Endothelial cell of umbilical vein (primary cell): Measurements from ENCODE around the gene C8G.

Source experiments
- EZH2 ChIP-seq: IDR thresholded peaks from 2 replicates; pipeline ENCODE4 v1.6.1; 2012; ENCODE audit warnings: borderline replicate concordance, low read depth, mild to moderate bottlenecking, moderate library complexity, low read length, inconsistent platforms; ENCODE audit not compliant: severe bottlenecking
- FOS ChIP-seq: IDR thresholded peaks from 2 replicates; pipeline ENCODE4 v1.6.1; 2011; ENCODE audit warnings: mild to moderate bottlenecking, low read length, moderate library complexity, borderline replicate concordance; ENCODE audit not compliant: insufficient read depth
- GATA2 ChIP-seq: IDR thresholded peaks from 2 replicates; pipeline ENCODE4 v1.7.0; 2011; ENCODE audit warnings: low read depth, mild to moderate bottlenecking, moderate library complexity, mixed read lengths, low read length; ENCODE audit not compliant: insufficient read length, insufficient read depth
- JUN ChIP-seq: IDR thresholded peaks from 2 replicates; pipeline ENCODE4 v1.6.1; 2011; ENCODE audit warnings: borderline replicate concordance, low read depth; ENCODE audit not compliant: insufficient read length, insufficient read depth
- MYC ChIP-seq: IDR thresholded peaks from one replicate; pipeline ENCODE4 v1.6.1; 2011; ENCODE audit warnings: mild to moderate bottlenecking, low read depth, low read length
- POLR2A ChIP-seq: IDR thresholded peaks from 2 replicates; pipeline ENCODE4 v1.6.1; 2012; ENCODE audit warnings: low read depth, mild to moderate bottlenecking, control low read depth, low read length
- POLR2AphosphoS5 ChIP-seq: IDR thresholded peaks from 2 replicates; pipeline ENCODE4 v1.6.1; 2012; ENCODE audit warnings: low read depth, mild to moderate bottlenecking, control low read depth, low read length, moderate library complexity; ENCODE audit not compliant: insufficient read depth
- TF ChIP-seq, protein P1 (sequence below), 2 donors: IDR thresholded peaks; 1 replicate in 1 of 2; 2 replicates in 1 of 2; pipeline ENCODE4 v1.5.1; 2011; ENCODE audit warnings: low read length in 2 of 2, mild to moderate bottlenecking in 2 of 2, moderate library complexity in 2 of 2, control low read depth in 1 of 2, inconsistent platforms in 1 of 2, low read depth in 1 of 2; ENCODE audit not compliant: insufficient read depth in 1 of 2; ENCODE audit errors: extremely low read depth in 1 of 2
- TF ChIP-seq, protein P2 (sequence below): IDR thresholded peaks from 2 replicates; pipeline ENCODE4 v1.6.1; 2011; ENCODE audit not compliant: insufficient read depth, insufficient read length

DNA sequence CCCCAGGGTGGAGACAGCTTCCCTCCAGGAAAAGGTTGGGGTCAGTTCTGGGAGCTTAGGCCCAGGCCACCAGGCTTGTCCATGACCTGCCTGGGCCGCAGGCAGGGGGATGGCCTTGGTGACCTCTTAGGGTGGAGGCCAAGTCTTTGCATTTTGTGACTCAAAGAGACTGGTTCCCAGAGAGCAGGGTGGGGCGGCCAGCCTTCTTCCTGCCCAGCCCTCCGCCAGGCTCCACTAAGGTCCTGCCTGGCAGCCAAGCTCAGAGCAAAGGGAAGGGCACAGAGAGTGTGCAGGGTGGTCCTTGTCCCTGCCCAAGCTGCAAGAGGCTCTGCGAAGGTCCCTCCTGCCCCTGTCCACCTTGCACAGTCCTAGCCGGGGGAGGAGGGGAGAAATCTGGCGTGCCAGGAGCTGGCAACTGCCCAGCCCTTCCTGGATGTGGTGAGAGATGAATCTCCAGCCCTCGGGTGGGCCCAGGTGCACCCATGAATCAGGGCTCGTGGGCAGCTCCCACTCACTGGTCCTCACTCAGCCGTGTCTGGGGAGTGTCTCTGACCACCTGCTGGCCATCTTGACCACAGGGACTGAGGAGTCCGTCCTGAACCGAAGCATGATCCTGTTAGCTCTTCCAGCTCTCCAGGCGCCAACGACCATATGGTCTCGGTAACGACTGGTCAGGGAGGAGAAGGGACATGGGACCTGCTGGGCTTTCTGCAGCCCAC, 29.9 kb downstream of the C8G start:
- no peak for TF ChIP-seq POLR2A
- TF ChIP-seq, protein P1, sequence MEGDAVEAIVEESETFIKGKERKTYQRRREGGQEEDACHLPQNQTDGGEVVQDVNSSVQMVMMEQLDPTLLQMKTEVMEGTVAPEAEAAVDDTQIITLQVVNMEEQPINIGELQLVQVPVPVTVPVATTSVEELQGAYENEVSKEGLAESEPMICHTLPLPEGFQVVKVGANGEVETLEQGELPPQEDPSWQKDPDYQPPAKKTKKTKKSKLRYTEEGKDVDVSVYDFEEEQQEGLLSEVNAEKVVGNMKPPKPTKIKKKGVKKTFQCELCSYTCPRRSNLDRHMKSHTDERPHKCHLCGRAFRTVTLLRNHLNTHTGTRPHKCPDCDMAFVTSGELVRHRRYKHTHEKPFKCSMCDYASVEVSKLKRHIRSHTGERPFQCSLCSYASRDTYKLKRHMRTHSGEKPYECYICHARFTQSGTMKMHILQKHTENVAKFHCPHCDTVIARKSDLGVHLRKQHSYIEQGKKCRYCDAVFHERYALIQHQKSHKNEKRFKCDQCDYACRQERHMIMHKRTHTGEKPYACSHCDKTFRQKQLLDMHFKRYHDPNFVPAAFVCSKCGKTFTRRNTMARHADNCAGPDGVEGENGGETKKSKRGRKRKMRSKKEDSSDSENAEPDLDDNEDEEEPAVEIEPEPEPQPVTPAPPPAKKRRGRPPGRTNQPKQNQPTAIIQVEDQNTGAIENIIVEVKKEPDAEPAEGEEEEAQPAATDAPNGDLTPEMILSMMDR (IDR thresholded peaks at IDR 0.05; ENCODE audit: extremely low read depth in 1 of 2, insufficient read depth in 1 of 2, low read depth in 1 of 2, low read length in 2 of 2) = no peak
- TF ChIP-seq EZH2 = no peak
- no peak for TF ChIP-seq POLR2AphosphoS5
- no peak for TF ChIP-seq FOS
- no peak for TF ChIP-seq MYC
- TF ChIP-seq, protein P2, sequence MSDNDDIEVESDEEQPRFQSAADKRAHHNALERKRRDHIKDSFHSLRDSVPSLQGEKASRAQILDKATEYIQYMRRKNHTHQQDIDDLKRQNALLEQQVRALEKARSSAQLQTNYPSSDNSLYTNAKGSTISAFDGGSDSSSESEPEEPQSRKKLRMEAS = no peak
- no peak for TF ChIP-seq GATA2
- TF ChIP-seq JUN = no peak
